A673 (cell line): ENCODE results near the gene CD1C. TPM values are rescaled to one million over a fixed set of nuclear protein-coding genes. Genes with fewer than 3 reads are reported as not detected.

ENCODE experiments used
- BruUV-seq: library from RNA; stranded (reverse); fragments of 400-500 nt; replicated peaks from 2 replicates; lab custom pipeline; 2021; lab: Mats Ljungman, UMichigan
- CTCF ChIA-PET: fragments of 300-600 bp; sonication (Branson Sonifier 250); formaldehyde crosslinking; loops from one replicate; lab custom pipeline; 2022; ENCODE audit warnings: antibody characterized with exemption; lab: Charles Lee
- POLR2A ChIA-PET: fragments of 300-600 bp; sonication (Branson Sonifier 250); formaldehyde crosslinking; loops from one replicate; lab custom pipeline; 2022; ENCODE audit warnings: antibody characterized with exemption; ENCODE audit not compliant: low non-redundant PET; lab: Charles Lee
- DNase-seq: peaks from one replicate; pipeline ENCODE4 v3.0.0-alpha.2; 2015; ENCODE audit warnings: low spot score
- H3K27ac ChIP-seq: fragments of 200-600 bp; sonication (generic); 2 replicates; pipeline ENCODE4 v1.5.1; 2016; ENCODE audit warnings: mixed run types, low read depth, mild to moderate bottlenecking, mixed read lengths, antibody characterized with exemption, low read length; ENCODE audit not compliant: poor library complexity, severe bottlenecking
- H3K27me3 ChIP-seq: fragments of 200-600 bp; sonication (generic); replicated peaks from 2 replicates; pipeline ENCODE4 v1.6.1; 2017; ENCODE audit warnings: mixed run types, low read depth, mild to moderate bottlenecking, mixed read lengths, antibody characterized with exemption, low read length; ENCODE audit not compliant: insufficient read depth, poor library complexity
- H3K36me3 ChIP-seq: fragments of 200-600 bp; sonication (generic); 2 replicates; pipeline ENCODE4 v1.6.1; 2016; ENCODE audit warnings: mixed run types, mild to moderate bottlenecking, mixed read lengths, antibody characterized with exemption, low read length; ENCODE audit not compliant: insufficient read depth, poor library complexity, severe bottlenecking
- H3K4me1 ChIP-seq: fragments of 200-600 bp; sonication (generic); 2 replicates; pipeline ENCODE4 v1.6.1; 2017; ENCODE audit warnings: mixed run types, mild to moderate bottlenecking, mixed read lengths, antibody characterized with exemption, low read length; ENCODE audit not compliant: insufficient read depth, poor library complexity, severe bottlenecking
- H3K4me3 ChIP-seq: fragments of 200-600 bp; sonication (generic); 2 replicates; pipeline ENCODE4 v1.5.1; 2016; ENCODE audit warnings: low read depth, mixed run types, mild to moderate bottlenecking, mixed read lengths, low read length; ENCODE audit not compliant: poor library complexity, severe bottlenecking
- H3K9me3 ChIP-seq: fragments of 200-600 bp; sonication (generic); 2 replicates; pipeline ENCODE4 v1.6.1; 2016; ENCODE audit warnings: mixed run types, low read depth, mild to moderate bottlenecking, mixed read lengths, antibody characterized with exemption, low read length; ENCODE audit not compliant: poor library complexity, severe bottlenecking
- EZH2 ChIP-seq: fragments of 200-600 bp; sonication (generic); IDR thresholded peaks from 2 replicates; pipeline ENCODE4 v1.6.1; 2017; ENCODE audit warnings: borderline replicate concordance, low read depth, mild to moderate bottlenecking, mixed read lengths, antibody characterized with exemption, low read length; ENCODE audit not compliant: poor library complexity, severe bottlenecking
- intact Hi-C: fragments of 100-400 bp; cut with micrococcal nuclease; formaldehyde crosslinking; loops from one replicate; pipeline ENCODE4 v1.10.0; 2022; ENCODE audit not compliant: unreplicated experiment
- total RNA-seq: library from RNA; stranded (reverse); gene quantifications from 2 replicates; pipeline ENCODE4 v1.2.3, GENCODE V29; 2021
- TF ChIP-seq, protein P1 (sequence below): fragments of 300-800, 200-600 bp; sonication (generic); conservative IDR thresholded peaks from 2 replicates; pipeline ENCODE4 v1.5.1; 2017; ENCODE audit warnings: low read depth, mild to moderate bottlenecking, antibody characterized with exemption, low read length, moderate library complexity, mixed read lengths

The CD1C gene
- total RNA-seq, 1 experiment from 2014 or later = not detected

DNA sequence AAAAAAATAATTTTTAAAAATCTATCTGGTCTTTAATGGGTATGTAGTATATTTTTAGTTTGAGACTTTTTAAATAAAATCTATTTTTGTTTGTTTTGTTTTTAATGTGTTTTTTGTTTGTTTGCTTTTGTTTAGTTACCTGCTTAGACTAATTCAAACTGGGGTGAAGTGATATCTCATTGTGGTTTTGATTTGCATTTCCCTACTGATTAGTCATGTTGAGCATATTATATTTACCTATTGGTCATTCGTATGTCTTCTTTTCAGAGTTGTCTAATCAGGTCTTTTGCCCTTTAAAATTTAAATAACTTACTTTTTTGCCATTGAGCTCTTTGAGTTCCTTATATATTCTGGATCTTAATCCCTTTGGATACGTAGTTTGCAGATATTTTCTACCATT lies 21.3 kb downstream of the CD1C start:
- H3K27me3 ChIP-seq = no peaks in the 10 kb centered on the region
- H3K9me3 ChIP-seq = peaks cover 3% of the 10 kb centered on the region
- TF ChIP-seq EZH2 = no peak
- intact Hi-C loops = no loop called here
- no peak overlapping the region for H3K4me3 ChIP-seq
- H3K27ac ChIP-seq = no peak overlapping the region
- CTCF ChIA-PET = no interaction called here
- no TSS peak for BruUV-seq
- H3K4me1 ChIP-seq = no peaks in the 10 kb centered on the region
- POLR2A ChIA-PET = no interaction called here
- no peaks in the 10 kb centered on the region for H3K36me3 ChIP-seq
- no peak for DNase-seq

DNA sequence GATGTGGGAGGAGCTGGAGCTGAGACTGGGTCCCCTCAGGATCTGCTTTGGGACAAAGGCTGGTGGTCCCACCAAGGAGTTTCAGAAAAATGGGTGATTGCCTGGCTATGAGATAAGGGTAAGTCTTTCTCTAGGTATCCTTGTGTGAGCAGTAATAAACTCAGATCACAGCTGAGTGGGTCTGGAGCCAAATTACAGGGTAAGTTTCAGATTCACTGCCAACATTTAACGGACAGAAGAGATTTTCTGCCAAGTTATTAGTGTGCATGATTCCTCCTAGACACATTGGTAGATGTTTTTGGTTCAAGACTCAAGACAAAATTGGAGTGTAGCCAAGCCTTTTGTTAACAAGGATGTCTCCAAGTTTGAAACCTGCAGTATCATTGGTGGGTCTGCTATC lies 34.1 kb downstream of the CD1C start:
- Histone ChIP-seq H3K9me3 (no peaks in the 10 kb centered on the region), H3K27me3 (no peaks in the 10 kb centered on the region), H3K36me3 (no peaks in the 10 kb centered on the region), H3K27ac (no peak overlapping the region), H3K4me1 (no peaks in the 10 kb centered on the region), H3K4me3 (no peak overlapping the region)
- ChIA-PET POLR2A (no interaction called here), CTCF (no interaction called here)
- no TSS peak for BruUV-seq
- TF ChIP-seq, protein P1, sequence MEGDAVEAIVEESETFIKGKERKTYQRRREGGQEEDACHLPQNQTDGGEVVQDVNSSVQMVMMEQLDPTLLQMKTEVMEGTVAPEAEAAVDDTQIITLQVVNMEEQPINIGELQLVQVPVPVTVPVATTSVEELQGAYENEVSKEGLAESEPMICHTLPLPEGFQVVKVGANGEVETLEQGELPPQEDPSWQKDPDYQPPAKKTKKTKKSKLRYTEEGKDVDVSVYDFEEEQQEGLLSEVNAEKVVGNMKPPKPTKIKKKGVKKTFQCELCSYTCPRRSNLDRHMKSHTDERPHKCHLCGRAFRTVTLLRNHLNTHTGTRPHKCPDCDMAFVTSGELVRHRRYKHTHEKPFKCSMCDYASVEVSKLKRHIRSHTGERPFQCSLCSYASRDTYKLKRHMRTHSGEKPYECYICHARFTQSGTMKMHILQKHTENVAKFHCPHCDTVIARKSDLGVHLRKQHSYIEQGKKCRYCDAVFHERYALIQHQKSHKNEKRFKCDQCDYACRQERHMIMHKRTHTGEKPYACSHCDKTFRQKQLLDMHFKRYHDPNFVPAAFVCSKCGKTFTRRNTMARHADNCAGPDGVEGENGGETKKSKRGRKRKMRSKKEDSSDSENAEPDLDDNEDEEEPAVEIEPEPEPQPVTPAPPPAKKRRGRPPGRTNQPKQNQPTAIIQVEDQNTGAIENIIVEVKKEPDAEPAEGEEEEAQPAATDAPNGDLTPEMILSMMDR = no peak
- no peak for TF ChIP-seq EZH2
- DNase-seq = no peak
- intact Hi-C loops = no loop called here

DNA sequence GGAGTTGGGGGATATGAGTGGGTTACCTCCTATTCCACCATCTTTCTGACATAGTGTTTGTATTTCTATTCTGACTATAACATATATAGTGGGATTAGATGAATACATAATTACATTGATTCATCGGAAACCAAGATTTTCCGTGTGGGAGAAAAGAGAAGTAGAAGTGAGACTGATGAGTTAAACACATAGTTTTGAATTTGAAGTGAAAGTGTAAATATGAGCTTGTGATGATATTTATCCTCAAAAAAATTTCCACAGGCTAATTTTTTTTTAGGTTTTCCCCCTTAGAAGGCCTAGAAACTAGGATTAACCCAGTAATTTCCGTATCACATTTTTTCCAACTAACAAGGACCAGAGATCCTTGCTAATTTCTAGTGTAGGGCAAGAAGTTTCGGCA lies 34.7 kb downstream of the CD1C start:
- CTCF ChIA-PET = no interaction called here
- Histone ChIP-seq H3K36me3 (no peaks in the 10 kb centered on the region), H3K9me3 (no peaks in the 10 kb centered on the region), H3K4me3 (no peak overlapping the region), H3K4me1 (no peaks in the 10 kb centered on the region), H3K27me3 (no peaks in the 10 kb centered on the region), H3K27ac (no peak overlapping the region)
- BruUV-seq = no TSS peak
- TF ChIP-seq, protein P1 = no peak
- no peak for TF ChIP-seq EZH2
- POLR2A ChIA-PET = no interaction called here
- no peak for DNase-seq
- intact Hi-C loops = no loop called here

DNA sequence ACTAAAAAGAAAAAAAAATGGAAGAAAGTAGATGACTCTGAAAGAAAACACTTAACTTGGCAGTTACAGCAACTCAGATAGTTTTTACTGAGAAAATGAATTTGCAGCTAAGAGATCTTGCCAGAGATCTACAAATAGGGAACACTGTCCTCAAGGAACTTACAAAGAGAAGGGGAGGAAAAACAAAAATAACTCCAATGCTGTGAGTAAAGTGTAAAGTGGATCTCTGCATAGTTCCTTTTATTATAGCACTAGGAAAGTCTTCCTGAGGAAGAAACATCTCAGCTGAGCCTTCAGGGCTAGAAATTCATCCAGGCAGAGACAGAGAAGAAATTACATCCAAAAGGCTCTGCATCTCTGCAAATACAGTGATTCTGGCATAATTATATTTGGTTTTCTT lies 37.8 kb downstream of the CD1C start:
- Histone ChIP-seq H3K4me1 (no peaks in the 10 kb centered on the region), H3K27me3 (peaks cover 13% of the 10 kb centered on the region), H3K4me3 (no peak overlapping the region), H3K9me3 (no peaks in the 10 kb centered on the region), H3K27ac (no peak overlapping the region), H3K36me3 (no peaks in the 10 kb centered on the region)
- ChIA-PET CTCF (interaction anchor here (0.6 kb wide), 1 partner anchor 324 kb away, joined by 3 read pairs; no protein-coding TSS in a partner anchor), POLR2A (no interaction called here)
- no peak for TF ChIP-seq EZH2
- TF ChIP-seq, protein P1 = no peak
- no TSS peak for BruUV-seq
- no peak for DNase-seq
- intact Hi-C loops = loop anchor here (5.0 kb wide), 1 partner anchor 125 kb away; no protein-coding TSS in a partner anchor
